Measurements from ENCODE around the gene NTM.

- TF ChIP-seq, protein P1, sequence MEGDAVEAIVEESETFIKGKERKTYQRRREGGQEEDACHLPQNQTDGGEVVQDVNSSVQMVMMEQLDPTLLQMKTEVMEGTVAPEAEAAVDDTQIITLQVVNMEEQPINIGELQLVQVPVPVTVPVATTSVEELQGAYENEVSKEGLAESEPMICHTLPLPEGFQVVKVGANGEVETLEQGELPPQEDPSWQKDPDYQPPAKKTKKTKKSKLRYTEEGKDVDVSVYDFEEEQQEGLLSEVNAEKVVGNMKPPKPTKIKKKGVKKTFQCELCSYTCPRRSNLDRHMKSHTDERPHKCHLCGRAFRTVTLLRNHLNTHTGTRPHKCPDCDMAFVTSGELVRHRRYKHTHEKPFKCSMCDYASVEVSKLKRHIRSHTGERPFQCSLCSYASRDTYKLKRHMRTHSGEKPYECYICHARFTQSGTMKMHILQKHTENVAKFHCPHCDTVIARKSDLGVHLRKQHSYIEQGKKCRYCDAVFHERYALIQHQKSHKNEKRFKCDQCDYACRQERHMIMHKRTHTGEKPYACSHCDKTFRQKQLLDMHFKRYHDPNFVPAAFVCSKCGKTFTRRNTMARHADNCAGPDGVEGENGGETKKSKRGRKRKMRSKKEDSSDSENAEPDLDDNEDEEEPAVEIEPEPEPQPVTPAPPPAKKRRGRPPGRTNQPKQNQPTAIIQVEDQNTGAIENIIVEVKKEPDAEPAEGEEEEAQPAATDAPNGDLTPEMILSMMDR (IDR thresholded peaks at IDR 0.05) = no peak
- TF ChIP-seq POLR2A (IDR thresholded peaks at IDR 0.05) (no peak), EP300 (IDR thresholded peaks at IDR 0.05) (no peak)
Observed at GRCh38 chr11:131796541-131796940, 426.1 kb downstream of the NTM start.
